HL-60 (cell line): ENCODE data around the gene ZNF202.

ENCODE experiments used
- TF ChIP-seq, protein P1 (sequence below): IDR thresholded peaks from 2 replicates; pipeline ENCODE4 v1.6.1; 2012; ENCODE audit warnings: low read depth; ENCODE audit not compliant: insufficient replicate concordance
- TF ChIP-seq, protein P2 (sequence below): IDR thresholded peaks from one replicate; pipeline ENCODE4 v1.5.1; 2011; ENCODE audit warnings: low read length, control low read depth, inconsistent platforms; ENCODE audit not compliant: insufficient read depth

GRCh38 chr11:123778511-123778910, 37.1 kb upstream of the ZNF202 start:
- TF ChIP-seq, protein P1, sequence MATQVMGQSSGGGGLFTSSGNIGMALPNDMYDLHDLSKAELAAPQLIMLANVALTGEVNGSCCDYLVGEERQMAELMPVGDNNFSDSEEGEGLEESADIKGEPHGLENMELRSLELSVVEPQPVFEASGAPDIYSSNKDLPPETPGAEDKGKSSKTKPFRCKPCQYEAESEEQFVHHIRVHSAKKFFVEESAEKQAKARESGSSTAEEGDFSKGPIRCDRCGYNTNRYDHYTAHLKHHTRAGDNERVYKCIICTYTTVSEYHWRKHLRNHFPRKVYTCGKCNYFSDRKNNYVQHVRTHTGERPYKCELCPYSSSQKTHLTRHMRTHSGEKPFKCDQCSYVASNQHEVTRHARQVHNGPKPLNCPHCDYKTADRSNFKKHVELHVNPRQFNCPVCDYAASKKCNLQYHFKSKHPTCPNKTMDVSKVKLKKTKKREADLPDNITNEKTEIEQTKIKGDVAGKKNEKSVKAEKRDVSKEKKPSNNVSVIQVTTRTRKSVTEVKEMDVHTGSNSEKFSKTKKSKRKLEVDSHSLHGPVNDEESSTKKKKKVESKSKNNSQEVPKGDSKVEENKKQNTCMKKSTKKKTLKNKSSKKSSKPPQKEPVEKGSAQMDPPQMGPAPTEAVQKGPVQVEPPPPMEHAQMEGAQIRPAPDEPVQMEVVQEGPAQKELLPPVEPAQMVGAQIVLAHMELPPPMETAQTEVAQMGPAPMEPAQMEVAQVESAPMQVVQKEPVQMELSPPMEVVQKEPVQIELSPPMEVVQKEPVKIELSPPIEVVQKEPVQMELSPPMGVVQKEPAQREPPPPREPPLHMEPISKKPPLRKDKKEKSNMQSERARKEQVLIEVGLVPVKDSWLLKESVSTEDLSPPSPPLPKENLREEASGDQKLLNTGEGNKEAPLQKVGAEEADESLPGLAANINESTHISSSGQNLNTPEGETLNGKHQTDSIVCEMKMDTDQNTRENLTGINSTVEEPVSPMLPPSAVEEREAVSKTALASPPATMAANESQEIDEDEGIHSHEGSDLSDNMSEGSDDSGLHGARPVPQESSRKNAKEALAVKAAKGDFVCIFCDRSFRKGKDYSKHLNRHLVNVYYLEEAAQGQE: no peak
- TF ChIP-seq, protein P2, sequence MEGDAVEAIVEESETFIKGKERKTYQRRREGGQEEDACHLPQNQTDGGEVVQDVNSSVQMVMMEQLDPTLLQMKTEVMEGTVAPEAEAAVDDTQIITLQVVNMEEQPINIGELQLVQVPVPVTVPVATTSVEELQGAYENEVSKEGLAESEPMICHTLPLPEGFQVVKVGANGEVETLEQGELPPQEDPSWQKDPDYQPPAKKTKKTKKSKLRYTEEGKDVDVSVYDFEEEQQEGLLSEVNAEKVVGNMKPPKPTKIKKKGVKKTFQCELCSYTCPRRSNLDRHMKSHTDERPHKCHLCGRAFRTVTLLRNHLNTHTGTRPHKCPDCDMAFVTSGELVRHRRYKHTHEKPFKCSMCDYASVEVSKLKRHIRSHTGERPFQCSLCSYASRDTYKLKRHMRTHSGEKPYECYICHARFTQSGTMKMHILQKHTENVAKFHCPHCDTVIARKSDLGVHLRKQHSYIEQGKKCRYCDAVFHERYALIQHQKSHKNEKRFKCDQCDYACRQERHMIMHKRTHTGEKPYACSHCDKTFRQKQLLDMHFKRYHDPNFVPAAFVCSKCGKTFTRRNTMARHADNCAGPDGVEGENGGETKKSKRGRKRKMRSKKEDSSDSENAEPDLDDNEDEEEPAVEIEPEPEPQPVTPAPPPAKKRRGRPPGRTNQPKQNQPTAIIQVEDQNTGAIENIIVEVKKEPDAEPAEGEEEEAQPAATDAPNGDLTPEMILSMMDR: no peak
